NCI-H1417 treated with DMSO at 0.1 percent for 48 hours (cell line): ENCODE results near the gene SLC37A1.

Experiments used
- DNase-seq: peaks from one replicate; lab custom pipeline; 2025; lab: John Stamatoyannopoulos, UW

SLC37A1 gene

DNA sequence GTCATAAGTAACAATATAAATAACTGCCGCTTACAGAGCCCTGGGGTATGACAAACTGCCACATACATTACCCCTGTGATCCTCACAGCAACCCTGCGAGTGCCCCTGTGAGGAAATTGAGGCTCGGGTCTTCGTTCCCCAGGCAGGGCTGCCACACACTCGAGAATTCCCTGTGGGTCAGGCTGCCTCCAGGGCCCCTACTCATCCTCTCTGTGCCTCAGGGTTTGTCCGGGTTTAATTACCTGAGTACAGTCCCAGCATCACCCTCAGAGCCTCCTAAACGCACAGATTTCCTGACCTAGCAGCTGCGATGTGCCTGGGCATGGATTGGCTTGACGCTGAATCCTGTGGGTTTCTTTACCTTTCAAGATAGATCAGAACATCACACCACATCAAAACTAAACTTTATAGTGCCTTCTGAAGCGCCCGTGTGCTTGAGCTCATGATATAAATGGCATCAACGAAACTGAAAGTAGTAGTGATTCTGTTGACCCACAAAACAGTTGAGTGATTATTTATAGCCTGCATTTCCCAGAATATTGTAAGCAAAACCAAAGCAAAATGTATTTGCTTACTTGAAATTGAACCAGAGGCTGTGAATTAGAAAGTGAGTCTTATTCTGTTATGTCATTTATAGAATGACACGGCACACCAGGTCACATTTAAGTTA is 14.0 kb downstream of the SLC37A1 start:
- DNase-seq = no peak

- no peak for DNase-seq
Observed at GRCh38 chr21:42530167-42530518, 16.5 kb downstream of the SLC37A1 start.

GRCh38 chr21:42531771-42532170 is 18.1 kb downstream of the SLC37A1 start:
- no peak for DNase-seq

DNA sequence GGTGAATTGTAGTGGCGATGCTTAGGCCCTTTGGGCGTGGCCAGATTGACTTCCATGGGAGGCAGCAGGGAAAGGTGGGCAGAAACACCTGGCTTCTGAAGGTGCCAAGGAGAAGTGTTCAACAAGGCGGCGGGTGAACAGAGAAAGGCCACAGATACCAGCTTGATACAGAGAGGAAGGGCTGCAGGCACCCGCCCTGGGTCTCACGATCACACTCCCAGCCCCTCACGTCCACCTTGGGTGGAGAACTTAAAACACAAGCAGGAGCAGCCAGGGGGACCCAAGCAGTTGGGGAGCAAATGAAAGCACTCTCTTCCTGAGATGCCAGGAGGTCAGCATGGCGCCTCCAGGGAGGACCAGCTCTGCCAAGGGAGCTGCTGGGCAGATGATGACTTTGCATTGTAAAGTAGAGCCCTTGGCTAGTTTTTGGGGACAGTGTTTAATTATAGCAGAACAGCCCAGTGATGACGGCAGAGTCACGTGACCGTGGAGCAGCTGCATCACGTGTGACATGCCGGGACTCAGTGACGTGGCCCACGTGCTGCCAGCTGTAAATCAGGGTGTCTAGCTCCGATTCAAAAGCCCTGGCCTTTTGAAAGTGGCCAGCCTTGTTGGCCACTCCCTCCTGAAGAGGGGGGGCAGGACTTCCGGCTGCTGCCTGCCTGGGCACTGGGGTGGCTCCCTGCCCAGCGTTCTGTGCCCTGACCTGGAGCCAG is 19.0 kb downstream of the SLC37A1 start:
- no peak for DNase-seq

DNA sequence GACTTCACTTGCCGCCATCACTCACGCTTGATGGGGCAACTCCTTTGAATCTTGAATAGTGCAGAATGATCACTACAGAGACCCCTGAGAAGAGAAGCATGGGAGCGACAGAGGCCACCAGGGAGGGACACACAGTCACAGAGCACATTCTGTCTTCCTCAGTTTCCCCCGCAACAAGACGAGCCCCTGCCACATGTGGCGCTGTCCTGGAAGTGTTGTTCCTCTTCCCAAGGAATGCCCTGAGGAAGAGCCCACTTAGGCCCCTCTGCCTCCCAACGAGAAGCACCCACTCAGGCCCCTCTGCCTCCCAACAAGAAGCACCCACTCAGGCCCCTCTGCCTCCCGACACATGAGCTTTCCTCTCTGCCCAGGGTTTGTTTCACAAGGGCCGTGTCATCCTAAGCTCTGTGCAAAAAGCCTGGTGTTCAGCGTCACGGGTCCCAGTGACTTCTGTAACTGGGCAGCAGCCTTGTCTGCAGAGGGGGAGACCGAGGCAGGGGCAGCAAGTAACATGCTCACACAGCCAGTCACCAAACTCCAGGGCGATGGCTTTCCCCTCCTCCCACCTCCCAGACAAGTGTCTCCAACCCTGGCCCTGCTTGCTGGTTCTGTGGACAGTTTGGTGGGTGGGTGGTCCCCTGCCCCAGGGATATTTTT is 19.8 kb downstream of the SLC37A1 start:
- no peak for DNase-seq

- no peak for DNase-seq
Observed at GRCh38 chr21:42533963-42534355, 20.3 kb downstream of the SLC37A1 start.

DNA sequence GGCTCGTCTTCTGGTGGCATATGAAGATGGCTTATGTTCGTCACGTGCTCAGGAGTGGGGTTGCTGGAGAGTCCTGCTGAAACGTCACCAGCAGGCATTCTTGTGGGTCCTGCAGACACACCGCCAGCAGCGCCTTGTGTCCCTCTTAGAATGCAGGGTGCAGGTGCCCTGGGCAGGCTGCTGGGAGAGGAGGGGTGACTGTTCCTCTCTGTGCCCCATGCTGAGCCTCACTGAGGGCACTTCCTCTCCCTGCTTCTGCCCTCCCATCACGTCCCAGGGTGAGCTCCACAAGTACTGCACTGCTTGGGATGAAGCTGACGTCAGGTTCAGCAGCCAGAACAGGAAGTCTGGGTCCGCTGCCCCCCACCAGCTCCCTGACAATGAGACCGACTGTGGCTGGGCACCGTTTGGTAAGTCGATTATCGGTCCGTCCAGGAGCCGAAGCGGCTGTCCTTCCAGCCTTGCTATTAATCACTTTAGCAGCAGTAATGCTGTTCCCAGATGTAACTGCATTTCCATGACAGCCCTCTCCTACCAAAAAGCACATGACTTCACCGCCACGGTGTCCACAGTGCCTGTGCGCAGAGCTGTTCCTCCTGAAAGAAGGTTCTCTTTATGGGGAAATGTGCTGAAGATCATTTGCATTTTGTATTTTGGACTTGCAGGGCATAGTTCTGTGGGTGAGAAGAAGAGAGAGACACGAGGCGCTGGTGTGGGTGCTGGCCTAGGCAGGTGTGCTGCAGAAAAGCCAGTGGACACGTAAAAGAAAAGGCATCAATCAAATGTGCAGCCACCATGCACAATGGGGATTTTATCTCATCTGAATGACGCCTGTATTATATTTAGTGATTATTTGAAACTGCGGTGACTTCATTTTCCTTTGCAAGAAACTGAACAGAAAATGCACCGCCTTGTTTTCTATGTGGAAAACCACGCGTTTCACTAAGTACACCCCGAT is 21.0 kb downstream of the SLC37A1 start:
- no peak for DNase-seq

DNA sequence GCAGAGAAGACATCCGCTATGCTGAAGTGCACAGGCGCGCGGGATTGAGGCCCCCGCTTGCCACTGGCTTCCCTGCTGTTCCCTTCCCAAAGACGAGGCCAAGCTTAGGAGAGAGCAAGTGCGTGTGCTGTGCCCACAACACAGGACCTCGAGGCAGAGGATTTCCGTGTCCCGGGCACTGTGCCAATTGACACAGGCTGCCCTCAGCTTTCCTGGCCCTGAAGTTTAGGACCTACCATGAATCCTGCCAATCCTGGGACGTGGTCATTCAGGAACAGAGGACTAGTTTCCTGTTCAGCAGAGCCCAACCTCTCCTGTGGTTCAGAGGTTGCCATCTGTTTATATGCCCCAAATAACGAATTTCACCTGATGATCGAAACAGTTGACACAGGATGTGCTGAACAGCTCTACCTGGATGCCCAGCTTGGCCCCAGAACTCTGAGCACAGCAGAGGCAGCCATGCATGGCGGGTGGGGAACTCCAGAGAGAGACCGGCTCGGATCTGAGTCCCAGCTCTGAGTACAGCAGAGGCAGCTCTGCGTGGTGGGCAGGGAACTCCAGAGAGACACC is 22.0 kb downstream of the SLC37A1 start:
- no peak for DNase-seq

- no peak for DNase-seq
Observed at GRCh38 chr21:42536601-42537000, 22.9 kb downstream of the SLC37A1 start.

DNA sequence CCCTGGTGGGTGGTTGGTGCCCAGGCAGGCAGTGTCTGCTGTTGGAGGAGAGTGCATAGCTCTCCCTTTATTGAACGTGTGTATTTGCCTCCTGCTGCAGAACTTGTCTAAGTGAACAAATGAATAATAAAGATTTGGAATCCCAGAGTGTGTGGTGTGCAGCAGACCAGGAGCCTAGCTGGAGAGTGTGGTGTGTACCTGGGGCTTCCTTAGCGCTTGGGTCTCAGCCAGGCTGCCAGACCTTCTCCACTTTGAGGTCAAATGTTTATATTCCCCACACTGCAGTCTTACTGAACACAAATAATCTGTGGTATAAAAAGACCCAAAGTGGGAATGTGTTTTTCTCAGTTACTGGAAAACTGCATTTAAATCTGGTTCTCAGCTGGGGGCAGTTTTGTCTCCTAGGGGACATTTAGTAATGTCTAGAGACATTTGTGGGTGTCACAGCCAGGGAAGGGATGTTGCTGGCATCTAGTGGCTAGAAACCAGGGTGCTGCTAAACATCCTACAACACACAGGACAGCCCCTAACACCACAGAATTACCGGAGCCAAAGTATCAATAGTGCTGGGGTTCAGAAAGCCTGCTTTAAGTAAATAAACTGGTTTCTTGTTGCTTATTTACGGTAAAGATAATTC is 23.6 kb downstream of the SLC37A1 start:
- DNase-seq = no peak

DNA sequence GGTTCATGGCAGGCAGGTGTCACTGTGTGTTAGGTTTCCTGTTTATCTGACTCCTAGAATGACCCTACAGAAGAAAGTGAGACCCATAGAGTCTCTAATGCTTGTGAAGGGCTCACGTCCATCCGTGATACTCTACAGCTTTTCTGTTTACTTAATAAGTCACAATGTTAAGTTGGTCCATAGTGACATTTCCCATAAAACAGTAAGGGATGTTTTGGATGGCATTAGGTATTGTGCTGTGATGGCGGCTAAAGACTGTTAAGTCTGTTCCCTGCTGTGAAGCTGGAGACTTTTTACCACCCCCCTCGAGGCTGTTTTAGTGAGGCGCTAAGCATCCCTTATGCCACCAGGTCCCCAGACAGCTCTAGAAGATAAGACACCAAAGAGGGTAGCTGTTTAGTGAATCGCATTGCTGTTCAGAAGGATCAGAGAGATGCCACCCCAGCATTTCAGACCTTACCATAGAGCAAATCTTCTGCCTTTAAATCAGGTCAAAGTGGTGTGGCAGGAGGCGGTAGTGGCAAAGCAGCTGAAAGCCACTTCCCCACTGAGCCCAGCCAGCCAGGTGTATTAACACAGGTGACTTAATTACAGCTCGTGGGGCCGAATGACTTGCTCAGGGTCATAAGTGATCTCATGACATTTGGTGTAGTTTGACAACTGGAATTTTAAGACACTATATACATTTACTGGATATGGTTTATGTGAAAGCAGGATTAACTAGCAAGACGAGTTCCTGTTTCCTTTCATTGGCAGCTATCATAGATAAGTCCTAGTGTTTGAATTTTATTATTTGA is 25.0 kb downstream of the SLC37A1 start:
- DNase-seq = peak; percentile 49

DNA sequence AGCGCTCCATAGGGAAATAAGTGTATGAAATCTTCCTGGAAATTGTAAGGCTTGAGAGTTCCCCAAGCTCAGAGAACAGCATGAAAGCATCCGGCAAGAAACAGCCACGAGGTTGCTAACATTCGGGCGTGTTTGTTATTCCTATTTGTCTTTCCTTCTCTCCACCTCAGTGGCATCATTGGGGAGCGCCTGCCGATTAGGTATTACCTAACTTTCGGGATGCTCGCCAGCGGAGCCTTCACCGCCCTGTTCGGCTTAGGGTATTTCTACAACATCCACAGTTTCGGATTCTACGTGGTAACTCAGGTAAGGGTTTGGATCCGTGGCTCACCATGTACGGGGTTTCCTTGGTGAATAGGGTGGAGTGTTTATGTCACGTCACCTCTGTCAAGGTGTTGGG is 25.7 kb downstream of the SLC37A1 start:
- DNase-seq = no peak

DNA sequence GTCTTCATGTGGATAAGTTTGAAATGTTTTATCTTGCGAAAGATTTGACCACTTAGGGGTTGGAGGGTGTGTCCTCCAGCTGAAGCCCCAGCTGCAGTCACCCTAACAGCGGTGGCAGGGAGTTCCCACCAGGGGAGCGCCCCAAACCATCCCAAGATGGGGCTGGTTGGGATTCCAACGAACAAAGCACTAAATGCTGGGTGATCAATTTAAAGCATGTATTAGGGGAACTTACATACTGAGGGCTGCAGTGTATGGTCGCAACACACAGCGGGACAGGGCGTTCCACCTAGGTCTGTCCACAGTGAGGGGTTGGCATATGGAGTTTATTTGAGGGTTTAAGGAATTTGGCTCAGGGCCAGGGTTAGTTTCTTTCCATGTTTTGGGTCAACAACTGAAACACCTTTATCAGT is 26.3 kb downstream of the SLC37A1 start:
- DNase-seq = no peak

DNA sequence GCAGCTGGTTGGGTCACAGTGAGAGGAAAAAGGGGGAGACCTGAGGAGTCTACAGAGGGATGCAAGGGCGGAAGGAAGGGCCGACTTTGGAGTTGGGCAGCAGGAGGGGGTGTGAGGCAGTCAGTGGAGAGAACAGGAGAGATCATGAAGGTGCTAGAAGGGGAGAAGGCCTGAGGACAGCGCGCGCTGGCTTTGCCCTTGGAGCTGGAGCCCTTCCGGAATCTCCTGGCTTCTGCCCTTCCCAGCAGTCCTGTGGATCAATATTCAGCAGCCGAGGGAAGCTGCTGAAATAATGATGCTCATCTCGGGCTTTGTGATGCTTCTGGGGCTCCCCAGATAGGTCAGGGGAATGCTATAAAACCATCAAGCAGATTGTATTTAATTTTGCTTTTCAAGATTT is 26.7 kb downstream of the SLC37A1 start:
- DNase-seq = no peak

GRCh38 chr21:42541174-42541573 is 27.5 kb downstream of the SLC37A1 start:
- no peak for DNase-seq

- no peak for DNase-seq
Observed at GRCh38 chr21:42541618-42542017, 28.0 kb downstream of the SLC37A1 start.

GRCh38 chr21:42542196-42542595 is 28.5 kb downstream of the SLC37A1 start:
- no peak for DNase-seq

- DNase-seq = no peak
Observed at GRCh38 chr21:42542596-42542995, 28.9 kb downstream of the SLC37A1 start.

- no peak for DNase-seq
Observed at GRCh38 chr21:42543106-42543847, 29.6 kb downstream of the SLC37A1 start.

DNA sequence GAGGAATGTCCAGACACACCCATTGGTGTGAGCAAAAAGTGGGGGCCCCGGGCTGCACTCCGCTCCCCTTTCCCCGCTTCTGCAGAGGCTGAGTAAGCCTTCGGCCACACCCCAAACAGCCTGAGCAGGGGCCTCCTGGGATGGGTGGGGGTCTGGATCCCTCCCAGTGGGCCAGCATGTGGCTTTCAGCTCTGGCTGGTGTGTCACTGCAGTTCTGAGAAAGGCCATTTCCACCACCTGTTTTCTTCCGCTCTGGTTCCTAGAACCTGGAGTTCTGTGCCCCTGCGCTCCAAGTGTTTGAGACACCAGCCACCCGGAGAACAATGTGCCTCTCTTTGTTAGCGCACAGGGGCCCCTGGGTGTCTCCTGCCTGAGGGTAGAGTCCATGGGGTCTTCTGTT is 30.9 kb downstream of the SLC37A1 start:
- DNase-seq = no peak
